GM21825 (cell line): Measurements from ENCODE around the gene CTNNA2.
"Not testable (repeated sequence)": the region's sequence is repeated elsewhere in the genome, so short reads cannot be mapped to it uniquely, and the experiment has no call there.

ENCODE experiments used
- ATAC-seq: cut with Tn5 transposase; IDR thresholded peaks from one replicate; pipeline ENCODE4 v1.9.1; 2021; ENCODE audit warnings: mild to moderate bottlenecking, moderate library complexity; ENCODE audit not compliant: unreplicated experiment

The CTNNA2 gene

DNA sequence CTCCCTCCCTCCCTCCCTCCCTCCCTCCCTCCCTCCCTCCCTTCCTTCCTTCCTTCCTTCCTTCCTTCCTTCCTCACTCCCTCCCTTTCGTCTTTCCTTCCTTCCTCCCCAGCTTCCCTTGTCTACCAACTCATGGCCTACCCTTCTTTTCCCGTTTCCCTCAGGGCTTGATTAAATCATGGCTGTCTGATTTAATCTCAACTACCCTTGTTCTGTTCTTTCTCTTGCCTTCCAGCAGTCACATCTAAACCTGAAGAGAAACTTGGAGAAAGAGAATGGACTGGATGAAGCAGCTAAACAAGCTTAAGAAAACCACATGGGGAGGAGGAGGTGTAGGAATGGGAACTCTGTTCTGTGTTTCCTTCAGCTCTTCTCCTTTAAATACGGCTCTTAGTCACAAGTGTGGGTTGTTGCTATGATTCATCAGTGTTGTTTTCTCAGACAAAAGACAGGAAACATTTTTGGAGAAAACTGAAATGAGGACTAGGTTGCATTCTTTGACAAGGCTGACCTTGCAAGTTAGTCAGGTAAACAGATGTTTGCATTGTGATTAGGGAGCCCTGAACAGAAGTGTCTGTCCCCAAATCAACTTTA, 613.8 kb downstream of the CTNNA2 start:
- ATAC-seq, result no peak

DNA sequence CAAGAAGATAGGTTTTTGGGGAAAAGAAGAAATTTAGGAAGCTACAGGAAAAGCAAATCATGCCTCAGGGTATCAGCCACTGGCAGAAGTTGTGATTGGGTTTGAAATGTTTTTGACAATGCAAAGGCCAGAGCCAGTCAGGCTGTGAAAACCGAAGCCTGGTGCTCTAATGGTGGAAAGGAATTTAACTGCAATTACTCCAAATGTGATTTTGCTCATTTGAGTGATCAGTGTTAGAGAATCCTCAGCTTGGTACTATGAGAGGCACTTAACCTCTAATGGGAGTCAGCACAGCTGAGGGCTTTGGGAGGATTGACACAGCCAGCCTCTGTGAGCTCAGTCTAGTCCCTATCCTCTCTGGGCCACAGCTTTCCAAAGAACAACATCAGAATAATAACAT, 615.2 kb downstream of the CTNNA2 start:
- no peak for ATAC-seq

DNA sequence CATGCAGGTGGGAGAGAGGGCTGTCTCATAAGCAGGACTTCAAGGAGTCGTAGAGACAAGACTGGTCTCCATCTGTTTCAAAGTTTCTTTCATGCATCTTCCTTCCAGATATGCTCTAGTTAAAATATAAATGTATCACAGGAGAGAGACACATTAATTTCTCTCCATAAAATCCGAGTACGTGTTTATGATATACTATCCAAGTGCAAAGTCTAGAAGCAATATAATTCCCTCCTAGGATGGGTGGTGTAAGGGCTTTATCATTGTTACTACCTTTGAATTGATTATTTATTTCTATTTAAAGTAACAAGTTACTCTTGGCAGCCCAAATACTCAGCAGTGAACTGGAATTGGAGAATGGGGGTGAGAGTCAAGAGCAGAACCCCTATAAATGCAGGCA, 619.4 kb downstream of the CTNNA2 start:
- no peak for ATAC-seq

DNA sequence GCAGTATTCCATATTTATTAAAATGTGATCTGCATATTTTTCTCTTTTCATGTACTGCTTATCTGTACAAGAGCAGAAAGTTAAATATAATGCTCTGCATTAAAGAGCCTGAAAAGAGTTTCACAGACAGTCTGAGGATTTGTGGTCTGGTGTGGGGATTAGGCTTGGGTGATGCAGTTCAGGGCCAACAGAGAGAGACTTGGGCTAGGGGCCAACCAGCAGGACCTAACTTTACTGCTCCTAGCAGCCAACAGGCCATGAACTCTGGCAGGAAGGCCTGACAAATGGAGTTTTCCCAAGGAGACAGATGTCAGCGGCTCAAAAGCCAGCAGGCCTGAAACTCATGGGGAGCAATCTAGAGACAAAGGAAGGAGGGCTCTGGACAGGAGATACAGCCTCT, 622.1 kb downstream of the CTNNA2 start:
- no peak for ATAC-seq

DNA sequence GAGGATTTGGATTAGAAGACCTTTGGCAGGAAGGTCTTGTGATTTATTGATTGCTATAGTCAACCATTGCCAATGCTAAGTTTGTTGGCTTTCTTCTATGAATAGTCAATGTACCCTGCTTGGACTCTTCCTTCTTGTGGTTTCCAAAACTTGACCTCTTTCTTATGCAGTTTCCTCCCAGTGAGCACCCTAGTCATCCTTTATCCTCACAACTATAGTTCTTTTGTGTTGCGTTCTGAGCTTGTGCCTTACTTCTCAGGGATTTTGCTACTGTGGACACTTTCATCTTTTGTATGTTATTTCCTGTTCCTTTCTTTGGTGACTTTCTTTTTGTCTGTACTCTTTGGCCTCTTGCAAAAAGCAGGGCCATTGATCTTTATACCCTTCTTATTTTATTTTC, 623.5 kb downstream of the CTNNA2 start:
- no peak for ATAC-seq

DNA sequence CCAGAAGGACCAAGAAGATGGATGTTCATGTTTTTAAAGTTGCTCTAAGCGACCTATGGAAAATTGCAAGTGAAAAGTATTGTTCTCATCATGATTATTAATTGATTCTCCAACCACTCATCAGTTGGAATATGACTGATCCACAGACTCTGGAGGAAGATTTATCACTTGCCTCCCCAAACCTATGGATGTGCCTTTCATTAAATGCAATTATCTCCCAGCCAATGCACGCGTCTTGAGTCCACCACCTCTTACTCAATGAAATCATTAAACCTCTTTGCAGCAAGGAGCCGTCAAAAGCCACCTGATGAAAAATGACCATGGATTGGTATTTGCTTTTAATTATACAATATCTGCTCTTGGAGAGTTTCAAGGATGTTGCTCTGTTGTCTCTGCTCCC, 626.1 kb downstream of the CTNNA2 start:
- no peak for ATAC-seq

DNA sequence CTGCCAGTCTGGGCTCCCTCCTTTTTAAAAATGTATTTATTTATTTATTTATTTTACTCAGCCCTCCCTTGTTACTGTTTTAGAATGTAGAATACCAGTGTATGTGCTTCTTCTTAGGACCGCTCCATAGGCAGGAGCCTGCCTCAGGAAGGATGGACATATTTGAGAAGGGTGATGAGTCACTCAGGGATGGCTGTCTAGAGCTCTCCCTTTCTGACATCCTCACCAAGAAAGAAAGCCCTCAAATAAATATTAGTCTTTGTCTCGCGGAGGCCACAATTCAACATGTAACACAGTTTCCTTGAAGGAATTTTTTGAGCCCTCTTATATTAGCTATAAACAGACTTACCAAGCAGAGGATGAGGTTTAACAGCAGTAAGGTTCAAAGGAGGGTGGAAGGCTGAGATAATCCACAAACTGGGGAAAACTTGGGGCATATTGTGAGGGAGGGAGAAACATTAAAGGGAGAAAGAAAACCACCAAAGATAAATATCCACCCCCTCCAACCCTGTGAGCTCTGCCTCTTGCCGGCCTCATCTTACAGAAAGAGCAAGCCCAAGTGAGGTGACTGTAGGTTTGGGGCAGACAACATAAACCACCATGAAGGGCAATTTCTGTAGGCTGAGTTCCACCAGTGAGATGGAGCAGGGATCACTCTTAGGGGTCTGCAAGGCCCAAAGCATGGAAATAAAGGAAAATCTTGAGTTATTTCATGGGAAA, 628.3 kb downstream of the CTNNA2 start:
- ATAC-seq, result no peak

DNA sequence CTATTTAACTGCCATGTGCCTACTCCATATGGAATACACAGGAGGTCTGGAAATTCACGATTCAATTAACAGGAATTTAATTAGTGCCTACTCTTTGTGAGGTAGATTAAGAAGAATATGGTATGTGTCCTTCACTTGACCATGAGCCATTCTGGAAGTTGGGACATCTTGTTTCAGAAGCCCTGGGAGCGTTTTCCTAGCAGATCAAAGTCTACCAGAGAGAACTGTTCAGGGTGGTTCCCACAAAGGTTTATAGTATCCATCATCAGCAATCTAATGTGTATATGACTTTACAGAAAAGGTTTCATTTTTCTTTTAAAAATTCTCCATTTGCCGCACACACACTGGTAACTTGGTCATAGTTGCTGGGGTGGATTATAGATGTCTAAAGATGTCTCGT, 632.6 kb downstream of the CTNNA2 start:
- no peak for ATAC-seq

DNA sequence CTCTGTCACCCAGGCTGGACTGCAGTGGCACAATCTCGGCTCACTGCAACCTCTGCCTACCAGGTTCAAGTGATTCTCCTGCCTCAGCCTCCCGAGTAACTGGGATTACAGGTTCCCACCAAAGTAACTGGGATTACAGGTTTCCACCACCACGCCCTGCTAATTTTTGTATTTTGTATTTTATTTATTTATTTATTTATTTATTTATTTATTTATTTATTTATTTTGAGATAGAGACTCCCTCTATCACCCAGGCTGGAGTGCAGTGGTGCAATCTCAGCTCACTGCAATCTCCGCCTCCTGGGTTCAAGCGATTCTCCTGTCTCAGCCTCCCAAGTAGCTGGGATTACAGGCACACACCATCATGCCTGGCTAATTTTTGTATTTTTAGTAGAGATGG, 633.9 kb downstream of the CTNNA2 start:
- not testable (repeated sequence) for ATAC-seq

DNA sequence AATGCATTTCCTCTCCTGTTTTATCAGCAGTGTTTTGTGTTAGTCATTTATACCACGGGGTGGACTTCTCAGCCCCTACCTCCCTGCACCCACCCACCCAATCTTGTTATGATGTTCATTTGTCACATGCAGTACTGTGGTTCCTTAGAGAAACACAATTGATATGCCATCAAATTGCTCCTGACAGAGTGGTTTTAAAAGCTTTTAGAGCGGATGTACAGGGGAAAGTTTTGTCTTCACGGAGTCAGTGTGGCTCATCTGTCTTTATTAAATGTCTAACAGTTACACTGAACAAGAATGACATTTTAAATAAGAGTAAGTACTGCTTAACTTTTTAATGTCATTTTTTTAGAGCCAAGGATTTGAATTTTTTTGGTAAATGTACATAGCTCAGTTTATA, 634.8 kb downstream of the CTNNA2 start:
- no peak for ATAC-seq

DNA sequence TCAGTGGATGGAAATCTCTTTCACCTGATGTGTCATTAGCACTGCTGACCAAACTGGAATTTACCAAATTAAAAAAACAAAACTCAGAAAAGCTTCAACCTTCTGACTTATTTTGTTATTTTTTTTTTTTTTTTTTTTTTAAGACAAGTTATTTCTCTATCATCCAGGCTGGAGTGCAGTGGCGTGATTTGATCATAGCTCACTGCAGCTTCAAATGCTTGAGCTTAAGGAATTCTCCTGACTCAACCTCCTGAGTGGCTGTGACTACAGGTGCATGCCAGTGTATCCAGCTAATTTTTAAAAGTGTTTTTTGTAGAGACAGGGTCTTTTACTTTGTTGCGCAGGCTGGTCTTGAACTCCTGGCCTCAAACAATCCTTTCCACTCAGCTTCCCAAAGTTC, 636.1 kb downstream of the CTNNA2 start:
- no peak for ATAC-seq

DNA sequence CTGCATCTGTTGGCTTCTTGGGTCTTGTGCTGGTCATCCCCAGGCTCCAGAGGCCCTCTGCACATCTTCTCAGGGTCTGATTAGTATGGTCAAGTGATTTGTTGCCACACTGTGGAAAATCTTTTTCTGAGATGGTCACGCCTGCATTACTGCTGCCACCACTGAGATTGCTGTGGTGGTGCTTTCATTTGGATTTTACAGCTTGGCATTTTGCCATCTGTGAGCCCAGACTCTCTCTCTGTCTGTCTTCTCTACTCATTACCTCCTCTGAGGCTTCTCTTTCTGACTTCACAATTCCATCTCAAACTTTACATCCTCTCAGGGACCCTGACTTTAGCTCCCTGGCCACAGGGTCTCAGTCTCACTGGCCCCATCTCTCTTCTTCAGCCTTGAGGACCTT, 637.1 kb downstream of the CTNNA2 start:
- no peak for ATAC-seq

DNA sequence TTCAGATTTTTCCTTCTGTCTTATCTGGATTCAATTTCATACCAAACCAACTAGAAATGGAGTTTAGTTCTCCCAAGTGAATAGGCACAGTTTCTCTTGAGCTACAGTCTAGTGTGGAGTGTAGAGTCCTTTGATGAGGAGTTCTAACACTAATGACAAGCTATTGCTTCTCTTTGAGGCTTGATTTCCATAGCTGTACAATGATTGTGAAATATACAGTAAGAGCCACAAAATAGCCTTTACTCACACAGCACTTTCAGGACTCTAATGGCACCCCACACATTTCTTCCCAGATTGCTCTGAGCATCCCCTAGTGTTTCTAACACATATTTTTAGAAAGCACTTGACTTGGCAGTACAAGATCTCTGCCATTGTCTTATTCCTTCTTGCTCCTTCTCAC, 638.4 kb downstream of the CTNNA2 start:
- ATAC-seq, result no peak

DNA sequence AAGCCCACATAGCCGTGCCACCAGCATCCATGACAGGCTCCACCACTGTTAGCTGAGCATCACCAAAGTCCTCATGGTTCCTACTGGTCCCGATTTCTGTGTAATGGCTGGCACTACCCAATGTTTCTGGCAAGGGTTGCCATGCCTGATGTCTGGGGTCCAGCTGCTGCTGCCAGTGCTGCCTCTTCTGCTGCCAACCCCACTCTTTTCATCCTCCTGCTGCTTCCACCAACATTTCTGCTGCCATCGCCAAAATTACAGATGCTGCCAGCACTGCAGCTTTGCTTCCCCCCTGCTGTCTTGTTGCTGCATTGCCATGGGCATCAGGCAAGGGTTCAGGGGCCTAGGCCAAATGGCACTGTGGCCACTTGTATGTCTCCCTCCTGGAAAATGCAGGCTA, 638.8 kb downstream of the CTNNA2 start:
- no peak for ATAC-seq

DNA sequence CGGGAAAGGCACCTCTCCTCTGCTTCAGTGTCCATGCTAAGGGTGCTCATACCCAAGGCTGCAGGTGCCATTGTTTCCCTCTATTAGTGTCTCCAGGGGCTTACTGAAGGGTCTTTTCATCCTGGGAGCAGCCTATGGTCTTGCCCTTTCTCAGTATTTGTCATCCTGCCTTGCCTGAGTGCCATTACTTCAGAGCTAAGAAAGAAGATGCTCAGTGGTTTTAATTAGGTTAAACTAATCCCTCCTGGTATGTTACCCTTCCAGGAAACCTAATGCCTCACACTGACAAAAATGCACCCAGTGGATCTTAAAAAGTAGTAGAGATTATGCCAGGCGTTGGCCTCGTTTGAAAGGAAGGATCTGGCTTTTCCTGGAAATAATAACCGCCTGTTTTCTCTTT, 640.3 kb downstream of the CTNNA2 start:
- ATAC-seq, result no peak

DNA sequence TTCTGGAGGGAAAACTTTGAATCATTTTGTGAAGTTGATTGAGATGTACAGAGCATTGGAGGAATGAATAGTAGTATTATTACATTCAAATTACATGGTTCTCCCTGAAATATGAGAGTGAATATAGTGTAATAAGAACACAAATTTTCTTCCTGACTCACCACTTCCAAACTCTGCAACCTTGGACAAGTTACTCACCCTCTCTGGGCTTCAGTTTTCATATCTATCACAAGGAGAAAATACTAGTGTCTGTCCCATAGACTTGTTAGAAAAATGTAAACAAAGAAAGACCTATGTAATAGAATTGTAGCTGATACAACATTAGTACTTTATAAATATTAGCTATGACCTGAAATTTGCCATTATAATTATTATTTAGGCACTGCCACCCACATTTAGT, 640.9 kb downstream of the CTNNA2 start:
- ATAC-seq, result no peak

DNA sequence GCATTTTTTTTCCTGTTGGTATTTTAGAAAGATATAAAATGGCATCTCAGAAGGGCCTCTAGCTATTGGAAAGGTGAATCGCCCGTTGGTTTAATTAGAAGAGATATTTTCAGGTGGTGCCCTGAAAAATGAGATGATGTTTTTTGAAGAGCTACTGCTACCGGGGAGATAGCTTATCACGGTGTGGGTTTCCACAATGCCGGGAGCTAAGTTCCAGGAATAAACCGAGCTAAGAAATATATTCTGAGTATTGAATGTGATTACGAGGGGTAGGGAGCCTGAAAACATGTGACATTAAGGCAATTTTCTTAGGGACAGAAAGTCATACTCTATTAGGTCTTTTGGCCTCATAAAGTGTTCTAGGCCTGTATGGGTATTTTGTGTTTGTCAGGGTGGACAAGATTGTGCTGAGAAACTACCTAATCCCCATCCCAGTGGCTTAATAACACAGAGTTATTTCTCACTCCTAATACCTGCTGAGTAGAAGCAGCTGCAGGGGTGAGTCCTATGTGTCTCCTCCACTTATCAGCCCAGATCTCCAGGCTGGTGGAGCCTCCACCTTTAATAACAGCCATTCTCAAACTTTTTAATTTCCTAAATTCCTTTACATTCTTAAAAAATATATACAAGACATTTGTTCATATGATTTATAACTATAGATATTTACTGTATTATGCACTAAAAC, 641.5 kb downstream of the CTNNA2 start:
- ATAC-seq, result no peak

DNA sequence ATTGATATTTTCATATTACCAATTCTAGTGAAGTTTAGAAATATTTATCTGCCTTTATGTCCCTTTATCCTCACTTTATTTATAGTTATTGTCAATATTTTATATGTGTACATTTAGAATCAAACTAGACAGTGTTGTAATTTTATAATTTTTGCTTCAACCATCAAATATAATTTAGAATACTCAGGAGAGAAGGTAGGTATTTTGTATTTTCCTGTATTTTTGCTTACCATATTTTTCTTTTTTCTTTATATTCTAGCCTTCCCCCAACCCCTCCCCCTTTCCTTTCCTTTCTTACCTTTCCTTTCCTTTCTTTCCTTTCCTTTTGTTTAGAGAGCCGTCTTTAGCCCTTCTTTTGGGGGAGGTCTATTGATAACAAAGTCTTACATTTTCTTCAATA, 651.5 kb downstream of the CTNNA2 start:
- no peak for ATAC-seq

DNA sequence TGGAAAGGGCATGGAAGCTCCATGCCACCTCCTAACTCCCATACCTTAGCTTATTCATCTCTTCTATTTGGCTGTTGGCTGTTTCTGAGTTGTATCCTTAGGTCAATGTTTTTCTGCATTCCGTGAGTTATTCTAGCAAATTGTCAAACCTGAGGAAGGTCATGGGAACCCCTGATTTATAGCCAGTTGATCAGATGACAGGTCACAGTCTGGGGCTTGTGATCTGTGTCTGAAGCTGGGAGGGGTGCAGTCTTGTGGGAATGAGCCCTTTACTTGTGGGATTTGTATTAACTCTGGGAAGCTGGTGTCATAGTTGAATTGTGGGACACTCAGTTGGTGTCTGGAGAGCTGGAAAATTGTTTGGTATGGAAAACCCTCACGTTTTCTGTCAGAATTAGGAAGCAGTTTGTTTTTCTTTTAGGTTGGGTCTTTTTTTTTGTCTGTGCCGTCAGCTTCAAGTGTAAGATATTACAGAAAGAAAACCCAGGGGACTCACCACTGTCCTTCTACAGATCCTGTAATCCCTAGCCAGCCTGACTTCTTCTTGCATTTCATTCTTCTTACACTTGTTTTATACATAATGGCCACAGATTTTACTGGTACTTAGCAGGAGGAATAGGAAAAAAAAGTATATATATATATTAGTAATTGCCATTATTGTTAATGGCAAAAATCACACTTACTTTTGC, 653.8 kb downstream of the CTNNA2 start:
- ATAC-seq, result no peak

DNA sequence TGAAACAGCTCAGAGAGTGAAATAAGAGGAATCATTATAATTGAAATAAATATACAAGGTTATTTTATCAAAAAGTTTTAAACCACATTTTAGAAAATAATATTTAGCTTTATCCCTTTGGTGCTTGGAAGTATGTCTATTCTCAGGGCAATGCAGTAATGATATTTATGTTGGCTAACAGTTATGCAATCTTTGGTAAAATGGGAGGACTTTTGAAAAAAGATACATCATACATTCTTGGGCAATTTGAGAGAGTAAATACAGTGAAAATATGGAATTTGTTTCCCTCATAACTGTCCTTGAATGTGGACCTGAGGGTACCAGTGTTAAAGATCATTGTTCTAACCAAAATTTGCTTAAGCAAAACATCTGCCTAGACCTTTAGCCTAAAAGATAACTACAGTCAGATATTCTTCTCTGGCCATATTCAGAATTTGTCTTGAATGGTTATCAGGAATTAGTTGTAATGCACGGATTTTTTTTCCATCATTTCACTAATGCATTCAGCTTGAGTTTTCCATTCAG, 654.5 kb downstream of the CTNNA2 start:
- no peak for ATAC-seq

DNA sequence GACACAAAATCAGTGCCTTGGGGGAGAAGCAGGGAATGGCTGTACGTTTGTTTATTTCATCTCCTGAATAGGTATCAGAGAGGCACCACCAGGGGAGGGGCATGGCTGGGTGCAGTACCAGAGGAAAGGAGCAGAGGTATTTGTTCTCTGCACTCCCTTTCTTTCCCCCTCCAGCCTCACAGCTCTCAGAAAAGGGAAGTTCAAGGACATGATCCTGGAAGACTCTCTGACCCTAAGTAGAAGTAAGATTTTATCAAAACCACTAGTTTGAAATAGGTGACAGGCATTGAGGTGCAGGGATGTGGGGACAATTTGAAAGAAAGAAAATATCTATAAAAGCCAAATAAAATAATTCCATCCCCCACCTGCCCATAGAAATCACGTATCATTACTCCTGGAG, 655.2 kb downstream of the CTNNA2 start:
- ATAC-seq, result no peak

DNA sequence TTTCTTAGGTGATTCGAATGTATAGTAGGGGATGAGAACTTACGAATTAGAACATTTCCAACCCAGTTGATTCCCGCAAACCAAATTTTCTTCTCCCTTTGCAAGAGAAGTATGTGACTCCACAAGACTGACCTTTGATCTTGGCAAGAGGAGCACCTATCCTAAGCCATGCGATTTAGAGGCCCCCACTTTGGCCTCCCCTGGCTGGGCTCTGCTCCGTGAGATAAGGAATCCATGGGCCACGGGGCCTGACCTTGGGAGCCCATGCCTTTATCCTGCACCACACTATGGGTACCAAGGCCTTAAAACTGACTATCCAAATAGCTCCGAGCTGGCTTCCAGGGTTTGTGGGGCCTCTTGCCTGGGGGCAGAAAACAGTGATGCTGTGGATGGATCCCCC, 656.0 kb downstream of the CTNNA2 start:
- no peak for ATAC-seq
